HepG2 (cell line): ENCODE data around the gene FXYD5. TPM values are rescaled to one million over a fixed set of nuclear protein-coding genes. Genes with fewer than 3 reads are reported as not detected.

ENCODE experiments used
- ARNT ChIP-seq: fragments of 450-650 bp; IDR thresholded peaks from 2 replicates; pipeline ENCODE4 v1.6.1; 2017
- FOSL1 ChIP-seq: sonication (generic); formaldehyde crosslinking; IDR thresholded peaks from 2 replicates; pipeline ENCODE4 v1.9.0; 2021; ENCODE audit warnings: missing genetic modification reagents, borderline replicate concordance
- RFX3 ChIP-seq: IDR thresholded peaks from 2 replicates; pipeline ENCODE4 v1.6.1; 2016; ENCODE audit warnings: missing biosample characterization, missing genetic modification reagents
- RFX5 ChIP-seq: IDR thresholded peaks from 2 replicates; pipeline ENCODE4 v1.6.1; 2011; ENCODE audit warnings: low read depth, low read length, improper control_type of control experiment
- ZMYM2 ChIP-seq: sonication (generic); formaldehyde crosslinking; IDR thresholded peaks from 2 replicates; pipeline ENCODE4 v1.8.0; 2022; ENCODE audit warnings: mild to moderate bottlenecking, missing genetic modification reagents
- ZNF224 ChIP-seq: sonication (generic); formaldehyde crosslinking; IDR thresholded peaks from 2 replicates; pipeline ENCODE4 v1.5.0; 2020; ENCODE audit warnings: mild to moderate bottlenecking, missing genetic modification reagents
- ZNF343 ChIP-seq: sonication (generic); formaldehyde crosslinking; IDR thresholded peaks from 2 replicates; pipeline ENCODE4 v1.4.0; 2020; ENCODE audit warnings: mild to moderate bottlenecking, missing genetic modification reagents
- ZNF431 ChIP-seq: sonication (generic); formaldehyde crosslinking; IDR thresholded peaks from 2 replicates; pipeline ENCODE4 v1.9.0; 2022; ENCODE audit warnings: missing genetic modification reagents, low read depth, mild to moderate bottlenecking, borderline replicate concordance
- ZNF598 ChIP-seq: sonication (generic); formaldehyde crosslinking; IDR thresholded peaks from 2 replicates; pipeline ENCODE4 v1.5.1; 2020; ENCODE audit warnings: mild to moderate bottlenecking, missing genetic modification reagents, borderline replicate concordance
- ZSCAN12 ChIP-seq: sonication (generic); formaldehyde crosslinking; IDR thresholded peaks from 2 replicates; pipeline ENCODE4 v1.9.0; 2021; ENCODE audit warnings: mild to moderate bottlenecking, missing genetic modification reagents
- polyA plus RNA-seq, 8 experiments: library from polyadenylated mRNA; depleted of rRNA in 3 of 8; stranded (reverse) in 7 of 8; unstranded in 1 of 8; fragments of >200 nt; fragmentation: Illumina TruSeq in 4 of 8; extraction: Trizol in 4 of 8; gene quantifications; 2 replicates each; pipeline versions ENCODE4 v1.2.1 to v1.2.3, GENCODE V29; 2011 to 2016; ENCODE audit warnings: low read depth in 4 of 8, missing spikeins in 1 of 8, mixed read lengths in 1 of 8; ENCODE audit not compliant: insufficient read depth in 1 of 8
- total RNA-seq, 5 experiments: library from RNA; depleted of rRNA; stranded (reverse); fragments of >200 nt; fragmentation: Illumina TruSeq; extraction: Trizol; gene quantifications; 2 replicates each; pipeline ENCODE4 v1.2.3, GENCODE V29; 2016; ENCODE audit warnings: low read depth in 1 of 5
- TF ChIP-seq, protein P1 (sequence below): sonication (generic); formaldehyde crosslinking; IDR thresholded peaks from 2 replicates; pipeline ENCODE4 v1.9.0; 2021; ENCODE audit warnings: mild to moderate bottlenecking, missing genetic modification reagents
- TF ChIP-seq, protein P2 (sequence below): sonication (generic); formaldehyde crosslinking; IDR thresholded peaks from 2 replicates; pipeline ENCODE4 v1.8.1; 2023; ENCODE audit warnings: mild to moderate bottlenecking, inconsistent platforms, moderate library complexity, missing genetic modification reagents, borderline replicate concordance
- TF ChIP-seq, protein P3 (sequence below): sonication (generic); formaldehyde crosslinking; IDR thresholded peaks from 2 replicates; pipeline ENCODE4 v1.4.0; 2020; ENCODE audit warnings: mild to moderate bottlenecking, missing genetic modification reagents, borderline replicate concordance
- TF ChIP-seq, protein P4 (sequence below): sonication (generic); formaldehyde crosslinking; IDR thresholded peaks from 2 replicates; pipeline ENCODE4 v1.5.0; 2020; ENCODE audit warnings: mild to moderate bottlenecking, missing genetic modification reagents, borderline replicate concordance

Gene FXYD5
- total and polyA plus RNA-seq, 2 of the 13 experiments (the other 11 are each of a cell fraction or from before 2014, with no cell fraction given) = 0.65 TPM; not detected in 1

DNA sequence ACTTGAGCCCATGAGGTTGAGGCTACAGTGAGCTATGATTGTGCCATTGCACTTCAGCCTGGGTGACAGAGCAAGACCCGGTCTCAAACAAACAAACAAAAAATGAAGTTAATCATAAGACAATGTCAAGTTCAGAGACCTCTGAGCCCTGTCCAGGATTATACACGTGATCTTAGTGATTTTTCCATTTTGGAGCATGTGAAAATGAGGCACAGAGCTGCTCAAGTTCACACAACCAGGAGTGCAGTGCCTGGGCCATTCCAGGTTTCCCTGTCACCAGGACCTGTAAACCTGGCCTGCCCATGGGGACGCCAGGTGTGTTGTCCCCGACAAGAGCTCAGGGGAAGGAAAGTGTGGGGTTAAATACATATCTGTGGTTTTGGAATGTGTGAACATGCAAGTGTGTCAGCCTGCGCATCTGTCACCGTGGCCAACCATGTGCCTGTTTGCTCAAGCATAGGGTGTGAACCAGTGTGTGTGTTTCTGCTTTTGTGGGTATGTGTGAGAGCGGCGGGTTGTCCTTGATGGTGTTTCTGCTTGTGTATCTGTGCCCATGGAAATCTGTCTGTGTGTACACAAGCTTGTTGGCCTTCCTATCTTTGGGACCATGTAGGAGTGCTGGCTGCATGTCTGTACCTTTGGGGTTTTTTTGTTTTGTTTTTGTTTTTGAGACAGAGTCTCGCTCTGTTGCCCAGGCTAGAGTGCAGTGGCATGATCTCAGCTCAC, 17.4 kb upstream of the FXYD5 start (continued):
- TF ChIP-seq ZNF224 (CRISPR knock-in tag) (no peak), ZMYM2 (CRISPR knock-in tag) (no peak), ARNT (no peak), RFX3 (peak; percentile 34; the same call in 1 of the 2 replicates), ZNF431 (no peak), FOSL1 (CRISPR knock-in tag) (no peak), ZNF343 (CRISPR knock-in tag) (peak; percentile 49; the same call in 1 of the 2 replicates), RFX5 (no peak), ZNF598 (CRISPR knock-in tag) (no peak), ZSCAN12 (CRISPR knock-in tag) (no peak)
- TF ChIP-seq, protein P1, sequence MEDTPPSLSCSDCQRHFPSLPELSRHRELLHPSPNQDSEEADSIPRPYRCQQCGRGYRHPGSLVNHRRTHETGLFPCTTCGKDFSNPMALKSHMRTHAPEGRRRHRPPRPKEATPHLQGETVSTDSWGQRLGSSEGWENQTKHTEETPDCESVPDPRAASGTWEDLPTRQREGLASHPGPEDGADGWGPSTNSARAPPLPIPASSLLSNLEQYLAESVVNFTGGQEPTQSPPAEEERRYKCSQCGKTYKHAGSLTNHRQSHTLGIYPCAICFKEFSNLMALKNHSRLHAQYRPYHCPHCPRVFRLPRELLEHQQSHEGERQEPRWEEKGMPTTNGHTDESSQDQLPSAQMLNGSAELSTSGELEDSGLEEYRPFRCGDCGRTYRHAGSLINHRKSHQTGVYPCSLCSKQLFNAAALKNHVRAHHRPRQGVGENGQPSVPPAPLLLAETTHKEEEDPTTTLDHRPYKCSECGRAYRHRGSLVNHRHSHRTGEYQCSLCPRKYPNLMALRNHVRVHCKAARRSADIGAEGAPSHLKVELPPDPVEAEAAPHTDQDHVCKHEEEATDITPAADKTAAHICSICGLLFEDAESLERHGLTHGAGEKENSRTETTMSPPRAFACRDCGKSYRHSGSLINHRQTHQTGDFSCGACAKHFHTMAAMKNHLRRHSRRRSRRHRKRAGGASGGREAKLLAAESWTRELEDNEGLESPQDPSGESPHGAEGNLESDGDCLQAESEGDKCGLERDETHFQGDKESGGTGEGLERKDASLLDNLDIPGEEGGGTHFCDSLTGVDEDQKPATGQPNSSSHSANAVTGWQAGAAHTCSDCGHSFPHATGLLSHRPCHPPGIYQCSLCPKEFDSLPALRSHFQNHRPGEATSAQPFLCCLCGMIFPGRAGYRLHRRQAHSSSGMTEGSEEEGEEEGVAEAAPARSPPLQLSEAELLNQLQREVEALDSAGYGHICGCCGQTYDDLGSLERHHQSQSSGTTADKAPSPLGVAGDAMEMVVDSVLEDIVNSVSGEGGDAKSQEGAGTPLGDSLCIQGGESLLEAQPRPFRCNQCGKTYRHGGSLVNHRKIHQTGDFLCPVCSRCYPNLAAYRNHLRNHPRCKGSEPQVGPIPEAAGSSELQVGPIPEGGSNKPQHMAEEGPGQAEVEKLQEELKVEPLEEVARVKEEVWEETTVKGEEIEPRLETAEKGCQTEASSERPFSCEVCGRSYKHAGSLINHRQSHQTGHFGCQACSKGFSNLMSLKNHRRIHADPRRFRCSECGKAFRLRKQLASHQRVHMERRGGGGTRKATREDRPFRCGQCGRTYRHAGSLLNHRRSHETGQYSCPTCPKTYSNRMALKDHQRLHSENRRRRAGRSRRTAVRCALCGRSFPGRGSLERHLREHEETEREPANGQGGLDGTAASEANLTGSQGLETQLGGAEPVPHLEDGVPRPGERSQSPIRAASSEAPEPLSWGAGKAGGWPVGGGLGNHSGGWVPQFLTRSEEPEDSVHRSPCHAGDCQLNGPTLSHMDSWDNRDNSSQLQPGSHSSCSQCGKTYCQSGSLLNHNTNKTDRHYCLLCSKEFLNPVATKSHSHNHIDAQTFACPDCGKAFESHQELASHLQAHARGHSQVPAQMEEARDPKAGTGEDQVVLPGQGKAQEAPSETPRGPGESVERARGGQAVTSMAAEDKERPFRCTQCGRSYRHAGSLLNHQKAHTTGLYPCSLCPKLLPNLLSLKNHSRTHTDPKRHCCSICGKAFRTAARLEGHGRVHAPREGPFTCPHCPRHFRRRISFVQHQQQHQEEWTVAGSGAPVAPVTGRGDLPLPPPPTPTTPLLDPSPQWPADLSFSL (CRISPR knock-in tag) = peak; percentile 98
- TF ChIP-seq, protein P2, sequence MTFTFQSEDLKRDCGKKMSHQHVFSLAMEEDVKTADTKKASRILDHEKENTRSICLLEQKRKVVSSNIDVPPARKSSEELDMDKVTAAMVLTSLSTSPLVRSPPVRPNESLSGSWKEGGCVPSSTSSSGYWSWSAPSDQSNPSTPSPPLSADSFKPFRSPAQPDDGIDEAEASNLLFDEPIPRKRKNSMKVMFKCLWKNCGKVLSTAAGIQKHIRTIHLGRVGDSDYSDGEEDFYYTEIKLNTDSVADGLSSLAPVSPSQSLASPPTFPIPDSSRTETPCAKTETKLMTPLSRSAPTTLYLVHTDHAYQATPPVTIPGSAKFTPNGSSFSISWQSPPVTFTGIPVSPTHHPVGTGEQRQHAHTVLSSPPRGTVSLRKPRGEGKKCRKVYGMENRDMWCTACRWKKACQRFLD (CRISPR knock-in tag) = no peak
- TF ChIP-seq, protein P3, sequence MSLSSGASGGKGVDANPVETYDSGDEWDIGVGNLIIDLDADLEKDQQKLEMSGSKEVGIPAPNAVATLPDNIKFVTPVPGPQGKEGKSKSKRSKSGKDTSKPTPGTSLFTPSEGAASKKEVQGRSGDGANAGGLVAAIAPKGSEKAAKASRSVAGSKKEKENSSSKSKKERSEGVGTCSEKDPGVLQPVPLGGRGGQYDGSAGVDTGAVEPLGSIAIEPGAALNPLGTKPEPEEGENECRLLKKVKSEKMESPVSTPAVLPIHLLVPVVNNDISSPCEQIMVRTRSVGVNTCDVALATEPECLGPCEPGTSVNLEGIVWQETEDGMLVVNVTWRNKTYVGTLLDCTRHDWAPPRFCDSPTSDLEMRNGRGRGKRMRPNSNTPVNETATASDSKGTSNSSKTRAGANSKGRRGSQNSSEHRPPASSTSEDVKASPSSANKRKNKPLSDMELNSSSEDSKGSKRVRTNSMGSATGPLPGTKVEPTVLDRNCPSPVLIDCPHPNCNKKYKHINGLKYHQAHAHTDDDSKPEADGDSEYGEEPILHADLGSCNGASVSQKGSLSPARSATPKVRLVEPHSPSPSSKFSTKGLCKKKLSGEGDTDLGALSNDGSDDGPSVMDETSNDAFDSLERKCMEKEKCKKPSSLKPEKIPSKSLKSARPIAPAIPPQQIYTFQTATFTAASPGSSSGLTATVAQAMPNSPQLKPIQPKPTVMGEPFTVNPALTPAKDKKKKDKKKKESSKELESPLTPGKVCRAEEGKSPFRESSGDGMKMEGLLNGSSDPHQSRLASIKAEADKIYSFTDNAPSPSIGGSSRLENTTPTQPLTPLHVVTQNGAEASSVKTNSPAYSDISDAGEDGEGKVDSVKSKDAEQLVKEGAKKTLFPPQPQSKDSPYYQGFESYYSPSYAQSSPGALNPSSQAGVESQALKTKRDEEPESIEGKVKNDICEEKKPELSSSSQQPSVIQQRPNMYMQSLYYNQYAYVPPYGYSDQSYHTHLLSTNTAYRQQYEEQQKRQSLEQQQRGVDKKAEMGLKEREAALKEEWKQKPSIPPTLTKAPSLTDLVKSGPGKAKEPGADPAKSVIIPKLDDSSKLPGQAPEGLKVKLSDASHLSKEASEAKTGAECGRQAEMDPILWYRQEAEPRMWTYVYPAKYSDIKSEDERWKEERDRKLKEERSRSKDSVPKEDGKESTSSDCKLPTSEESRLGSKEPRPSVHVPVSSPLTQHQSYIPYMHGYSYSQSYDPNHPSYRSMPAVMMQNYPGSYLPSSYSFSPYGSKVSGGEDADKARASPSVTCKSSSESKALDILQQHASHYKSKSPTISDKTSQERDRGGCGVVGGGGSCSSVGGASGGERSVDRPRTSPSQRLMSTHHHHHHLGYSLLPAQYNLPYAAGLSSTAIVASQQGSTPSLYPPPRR (CRISPR knock-in tag) = peak; percentile 76
- TF ChIP-seq, protein P4, sequence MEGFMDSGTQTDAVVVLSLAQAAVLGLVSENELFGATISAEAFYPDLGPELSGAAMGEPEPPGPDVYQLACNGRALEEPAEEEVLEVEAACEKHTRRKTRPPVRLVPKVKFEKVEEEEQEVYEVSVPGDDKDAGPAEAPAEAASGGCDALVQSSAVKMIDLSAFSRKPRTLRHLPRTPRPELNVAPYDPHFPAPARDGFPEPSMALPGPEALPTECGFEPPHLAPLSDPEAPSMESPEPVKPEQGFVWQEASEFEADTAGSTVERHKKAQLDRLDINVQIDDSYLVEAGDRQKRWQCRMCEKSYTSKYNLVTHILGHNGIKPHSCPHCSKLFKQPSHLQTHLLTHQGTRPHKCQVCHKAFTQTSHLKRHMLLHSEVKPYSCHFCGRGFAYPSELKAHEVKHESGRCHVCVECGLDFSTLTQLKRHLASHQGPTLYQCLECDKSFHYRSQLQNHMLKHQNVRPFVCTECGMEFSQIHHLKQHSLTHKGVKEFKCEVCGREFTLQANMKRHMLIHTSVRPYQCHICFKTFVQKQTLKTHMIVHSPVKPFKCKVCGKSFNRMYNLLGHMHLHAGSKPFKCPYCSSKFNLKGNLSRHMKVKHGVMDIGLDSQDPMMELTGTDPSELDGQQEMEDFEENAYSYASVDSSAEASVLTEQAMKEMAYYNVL (CRISPR knock-in tag) = peak; percentile 73; the same call in 1 of the 2 replicates
